ENCODE data around the gene KMT2E.

Gene KMT2E

GRCh38 chr7:105087981-105088380 lies 74.0 kb downstream of the KMT2E start:
- no peak for DNase-seq (ENCODE audit: low spot score)

GRCh38 chr7:105088456-105088855 lies 74.5 kb downstream of the KMT2E start:
- DNase-seq (ENCODE audit: low spot score) = no peak

GRCh38 chr7:105094966-105095365 lies 81.0 kb downstream of the KMT2E start:
- no peak for DNase-seq (ENCODE audit: low spot score)

- no peak for DNase-seq (ENCODE audit: low spot score)
These were observed 82.3 kb downstream of the KMT2E start for GRCh38 chr7:105096306-105096705.

GRCh38 chr7:105097619-105098018 lies 83.6 kb downstream of the KMT2E start:
- DNase-seq (ENCODE audit: low spot score) = no peak

- no peak for DNase-seq (ENCODE audit: low spot score)
These were observed 85.0 kb downstream of the KMT2E start for GRCh38 chr7:105098863-105099515.

GRCh38 chr7:105101864-105102263 lies 87.9 kb downstream of the KMT2E start:
- DNase-seq (ENCODE audit: low spot score) = no peak

GRCh38 chr7:105102557-105103352 lies 88.8 kb downstream of the KMT2E start:
- DNase-seq (ENCODE audit: low spot score) = no peak

GRCh38 chr7:105105579-105105978 lies 91.6 kb downstream of the KMT2E start:
- DNase-seq (ENCODE audit: low spot score) = no peak

GRCh38 chr7:105106473-105106872 lies 92.5 kb downstream of the KMT2E start:
- no peak for DNase-seq (ENCODE audit: low spot score)

- no peak for DNase-seq (ENCODE audit: low spot score)
These were observed 93.5 kb downstream of the KMT2E start for GRCh38 chr7:105107458-105107857.

- DNase-seq (ENCODE audit: low spot score) = peak; percentile 24
These were observed 98.7 kb downstream of the KMT2E start for GRCh38 chr7:105112440-105113418.

- no peak for DNase-seq (ENCODE audit: low spot score)
These were observed 104.9 kb downstream of the KMT2E start for GRCh38 chr7:105118612-105119600.

- DNase-seq (ENCODE audit: low spot score) = no peak
These were observed 108.6 kb downstream of the KMT2E start for GRCh38 chr7:105122619-105123018.

GRCh38 chr7:105125745-105126144 lies 111.7 kb downstream of the KMT2E start:
- DNase-seq (ENCODE audit: low spot score) = no peak

GRCh38 chr7:105126436-105126975 lies 112.5 kb downstream of the KMT2E start:
- no peak for DNase-seq (ENCODE audit: low spot score)

GRCh38 chr7:105127179-105127578 lies 113.2 kb downstream of the KMT2E start:
- DNase-seq (ENCODE audit: low spot score) = no peak

- DNase-seq (ENCODE audit: low spot score) = peak; percentile 43
These were observed 116.0 kb downstream of the KMT2E start for GRCh38 chr7:105130048-105130447.

- DNase-seq (ENCODE audit: low spot score) = no peak
These were observed 116.6 kb downstream of the KMT2E start for GRCh38 chr7:105130580-105130979.

- no peak for DNase-seq (ENCODE audit: low spot score)
These were observed 117.1 kb downstream of the KMT2E start for GRCh38 chr7:105131033-105131656.

All from putamen (tissue), 1 donor.